Upper lobe of left lung (tissue), 6 donors: ENCODE measurements around the gene NOS1. TPM values are rescaled to one million over a fixed set of nuclear protein-coding genes. Genes with fewer than 3 reads are reported as not detected.

ENCODE experiments used
- ATAC-seq, 2 donors: fragments of 200-7000 bp; cut with Tn5 transposase; one replicate each; pipeline ENCODE4 v1.9.1; 2022; ENCODE audit warnings: mild to moderate bottlenecking in 2 of 2, moderate library complexity in 2 of 2; ENCODE audit not compliant: low FRiP score in 2 of 2
- DNase-seq, 2 donors: peaks; one replicate each; pipeline ENCODE4 v3.0.0-alpha.2; 2019 to 2020
- H3K27ac ChIP-seq, 4 donors: fragments of 200-600 bp; sonication (generic); one replicate each; pipeline ENCODE4 v1.5.1; 2016 to 2019
- H3K27me3 ChIP-seq, 4 donors: fragments of 200-600 bp; sonication (generic); one replicate each; pipeline ENCODE4 v1.5.1; 2017 to 2019
- H3K36me3 ChIP-seq, 4 donors: fragments of 200-600 bp; sonication (generic); one replicate each; pipeline ENCODE4 v1.5.1; 2016 to 2019
- H3K4me1 ChIP-seq, 4 donors: fragments of 200-600 bp; sonication (generic); one replicate each; pipeline ENCODE4 v1.5.1; 2018 to 2019
- H3K4me3 ChIP-seq, 4 donors: fragments of 200-600 bp; sonication (generic); one replicate each; pipeline ENCODE4 v1.5.1; 2017 to 2019; ENCODE audit warnings: mild to moderate bottlenecking in 2 of 4, moderate library complexity in 1 of 4
- H3K9me3 ChIP-seq, 4 donors: fragments of 200-600 bp; sonication (generic); one replicate each; pipeline ENCODE4 v1.5.1; 2018 to 2019
- CTCF ChIP-seq, 6 experiments: fragments of 450-650 bp in 4 of 6; fragments of 200-600 bp in 2 of 6; sonication (generic) in 2 of 6; IDR thresholded peaks; one replicate each; pipeline ENCODE4 v1.5.1; 2016 to 2019; ENCODE audit warnings: antibody characterized with exemption in 6 of 6
- EP300 ChIP-seq, 4 donors: sonication (generic); formaldehyde crosslinking; IDR thresholded peaks; one replicate each; pipeline ENCODE4 v1.5.1; 2017; ENCODE audit warnings: antibody characterized with exemption in 4 of 4, control low read depth in 2 of 4
- POLR2A ChIP-seq, 4 donors: fragments of 450-650 bp; IDR thresholded peaks; one replicate each; pipeline ENCODE4 v1.5.1; 2016 to 2017; ENCODE audit warnings: antibody characterized with exemption in 4 of 4, mild to moderate bottlenecking in 2 of 4
- POLR2AphosphoS5 ChIP-seq, 2 donors: sonication (generic); formaldehyde crosslinking; IDR thresholded peaks; one replicate each; pipeline ENCODE4 v1.5.1; 2017; ENCODE audit warnings: antibody characterized with exemption in 2 of 2
- WGBS, 2 donors: methylation state at CpG; one replicate each; pipeline ENCODE4 v1.1.5; 2017 to 2018; 5-methylcytosine and 5-hydroxymethylcytosine counted together
- total RNA-seq, 6 donors: library from RNA; depleted of rRNA in 4 of 6; stranded (reverse); fragments of >200 nt in 4 of 6; gene quantifications; one replicate each; pipeline versions ENCODE4 v1.1.0 to v1.2.1, GENCODE V29; 2016 to 2021
- donor health status: DM: no; HTN: no; CAD: no; lungs with moderate emphysema.
- donor health status: DM: no; HTN: yes; CAD: no; lungs with severe emphysema.

NOS1 gene
- total RNA-seq, 6 donors from 2014 or later, result 0.39 to 4.4 (median 2.4) TPM

GRCh38 chr12:117367006-117367638, 5.7 kb upstream of the NOS1 start:
- ATAC-seq (peak in 1 of 2 donors; percentile 66), DNase-seq (peak in 1 of 2 donors; percentile 58)
- no peaks in the 10 kb centered on the region for H3K9me3 ChIP-seq
- TF ChIP-seq EP300 (IDR thresholded peaks at IDR 0.05) (no peak), POLR2A (IDR thresholded peaks at IDR 0.05) (no peak), CTCF (IDR thresholded peaks at IDR 0.05) (peak; percentile 74 to 90 (median 82))
- H3K4me1 ChIP-seq, result no peaks in the 10 kb centered on the region
- no peaks in the 10 kb centered on the region for H3K27me3 ChIP-seq
- 16 to 34% methylated on average over 8 to 12 of the region's 12 CpGs for WGBS, 2 donors
- H3K4me3 ChIP-seq, result no peak overlapping the region
- no peaks in the 10 kb centered on the region for H3K36me3 ChIP-seq
- no peak overlapping the region for H3K27ac ChIP-seq

GRCh38 chr12:117365049-117365616, 3.7 kb upstream of the NOS1 start:
- H3K27ac ChIP-seq, result no peak overlapping the region
- peaks cover 0 to 17% (median 9%) of the 10 kb centered on the region in 4 donors for H3K27me3 ChIP-seq
- 52 to 55% methylated on average over 8 of the region's 9 CpGs for WGBS, 2 donors
- no peak overlapping the region for H3K4me3 ChIP-seq
- H3K4me1 ChIP-seq, result peaks cover 0 to 14% (median 6%) of the 10 kb centered on the region in 4 donors
- H3K36me3 ChIP-seq, result no peaks in the 10 kb centered on the region
- TF ChIP-seq POLR2A (IDR thresholded peaks at IDR 0.05) (no peak), CTCF (IDR thresholded peaks at IDR 0.05) (no peak), POLR2AphosphoS5 (IDR thresholded peaks at IDR 0.05) (no peak), EP300 (IDR thresholded peaks at IDR 0.05) (no peak)
- peak in 1 of 2 donors; percentile 27 for ATAC-seq
- peak in 1 of 2 donors; percentile 29 for DNase-seq
- no peaks in the 10 kb centered on the region for H3K9me3 ChIP-seq

GRCh38 chr12:117363953-117364486, 2.6 kb upstream of the NOS1 start:
- Histone ChIP-seq H3K27me3 (peaks cover 0 to 20% (median 12%) of the 10 kb centered on the region in 4 donors), H3K9me3 (no peaks in the 10 kb centered on the region), H3K36me3 (no peaks in the 10 kb centered on the region), H3K4me1 (peaks cover 0 to 15% (median 6%) of the 10 kb centered on the region in 4 donors), H3K4me3 (no peak overlapping the region), H3K27ac (no peak overlapping the region)
- 12 to 14% methylated on average over 4 of the region's 4 CpGs for WGBS, 2 donors
- ATAC-seq (no peak), DNase-seq (no peak)
- TF ChIP-seq POLR2A (IDR thresholded peaks at IDR 0.05), result no peak
- TF ChIP-seq CTCF (IDR thresholded peaks at IDR 0.05), result no peak
- TF ChIP-seq EP300 (IDR thresholded peaks at IDR 0.05), result no peak
- no peak for TF ChIP-seq POLR2AphosphoS5 (IDR thresholded peaks at IDR 0.05)

GRCh38 chr12:117363056-117363662, 1.7 kb upstream of the NOS1 start:
- TF ChIP-seq CTCF (IDR thresholded peaks at IDR 0.05), result no peak
- TF ChIP-seq EP300 (IDR thresholded peaks at IDR 0.05), result no peak
- TF ChIP-seq POLR2AphosphoS5 (IDR thresholded peaks at IDR 0.05), result no peak
- TF ChIP-seq POLR2A (IDR thresholded peaks at IDR 0.05), result no peak
- H3K27ac ChIP-seq, result no peak overlapping the region
- ATAC-seq, result no peak
- no peak for DNase-seq
- peaks cover 0 to 15% (median 6%) of the 10 kb centered on the region in 4 donors for H3K4me1 ChIP-seq
- H3K9me3 ChIP-seq, result no peaks in the 10 kb centered on the region
- no peaks in the 10 kb centered on the region for H3K36me3 ChIP-seq
- 35 to 47% methylated on average over 10 of the region's 10 CpGs for WGBS, 2 donors
- peaks cover 0 to 26% (median 12%) of the 10 kb centered on the region in 4 donors for H3K27me3 ChIP-seq
- no peak overlapping the region for H3K4me3 ChIP-seq
